Measurements from ENCODE around the gene ATXN2. TPM values are rescaled to one million over a fixed set of nuclear protein-coding genes. Genes with fewer than 3 reads are reported as not detected.
A peak's percentile ranks its signal among the peaks of the same experiment; 100 is the strongest.
"Not testable (repeated sequence)": the region's sequence is repeated elsewhere in the genome, so short reads cannot be mapped to it uniquely, and the experiment has no call there.

Gene ATXN2
- total RNA-seq, 1 donor from 2014 or later: 63.9 TPM

DNA sequence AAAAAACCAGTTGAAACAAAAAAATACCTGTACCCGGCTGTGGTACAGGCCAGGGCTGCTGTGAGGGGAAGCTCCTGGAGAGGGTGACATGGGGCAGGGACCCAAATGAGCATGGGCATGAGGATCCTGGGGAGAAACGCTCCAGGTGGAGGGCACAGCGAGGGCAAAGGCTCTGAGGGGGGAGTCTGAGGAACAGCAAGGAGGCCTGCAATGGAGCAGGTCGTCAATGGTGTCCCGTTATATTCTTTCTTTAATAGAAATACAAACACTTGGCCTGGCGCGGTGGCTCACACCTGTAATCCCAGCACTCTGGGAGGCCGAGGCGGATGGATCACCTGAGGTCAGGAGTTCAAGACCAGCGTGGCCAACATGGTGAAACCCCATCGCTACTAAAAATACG, 1.9 kb upstream of the ATXN2 start:
- DNase-seq (ENCODE audit: low spot score): not testable (repeated sequence)

GRCh38 chr12:111600205-111600642, 1.1 kb upstream of the ATXN2 start:
- DNase-seq (ENCODE audit: low spot score): no peak

DNA sequence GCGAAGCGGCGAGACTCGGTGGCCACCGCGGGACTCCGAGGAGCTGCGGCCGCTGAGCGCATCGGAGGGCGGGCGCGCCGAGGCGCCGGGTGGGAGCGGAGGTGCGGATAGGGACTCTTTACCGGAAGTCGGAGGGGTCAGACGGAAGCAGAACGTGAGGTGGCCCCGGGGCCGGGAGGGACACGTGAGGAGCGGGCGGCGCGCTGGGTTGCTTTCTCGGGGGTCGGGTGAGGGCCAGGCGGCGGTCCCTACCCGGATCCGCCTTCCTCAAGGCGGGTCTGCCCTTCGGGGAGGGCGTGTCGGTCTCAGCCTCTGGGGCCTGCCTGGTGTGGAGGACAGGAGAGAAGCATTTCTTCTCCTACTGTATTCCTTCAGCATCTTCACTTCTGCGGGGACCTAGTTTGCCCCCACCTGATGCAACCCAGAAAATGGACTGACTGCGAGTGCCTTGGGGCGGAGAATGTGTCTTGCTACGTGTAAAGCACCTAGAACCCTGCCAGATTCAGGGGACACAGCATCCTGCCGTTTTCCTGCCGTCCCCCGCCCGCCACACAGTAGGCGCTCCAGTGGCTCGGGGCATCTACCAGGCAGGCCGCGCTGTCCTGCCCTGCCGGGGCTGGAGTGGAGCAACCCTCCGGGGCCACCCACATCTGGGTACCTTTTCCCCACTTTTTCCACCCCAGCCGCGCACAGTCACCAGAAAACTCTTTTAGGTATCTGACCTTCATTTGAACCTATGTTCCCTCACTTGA, 514 bp upstream of the ATXN2 start:
- peak; percentile 89 for DNase-seq (ENCODE audit: low spot score)

DNA sequence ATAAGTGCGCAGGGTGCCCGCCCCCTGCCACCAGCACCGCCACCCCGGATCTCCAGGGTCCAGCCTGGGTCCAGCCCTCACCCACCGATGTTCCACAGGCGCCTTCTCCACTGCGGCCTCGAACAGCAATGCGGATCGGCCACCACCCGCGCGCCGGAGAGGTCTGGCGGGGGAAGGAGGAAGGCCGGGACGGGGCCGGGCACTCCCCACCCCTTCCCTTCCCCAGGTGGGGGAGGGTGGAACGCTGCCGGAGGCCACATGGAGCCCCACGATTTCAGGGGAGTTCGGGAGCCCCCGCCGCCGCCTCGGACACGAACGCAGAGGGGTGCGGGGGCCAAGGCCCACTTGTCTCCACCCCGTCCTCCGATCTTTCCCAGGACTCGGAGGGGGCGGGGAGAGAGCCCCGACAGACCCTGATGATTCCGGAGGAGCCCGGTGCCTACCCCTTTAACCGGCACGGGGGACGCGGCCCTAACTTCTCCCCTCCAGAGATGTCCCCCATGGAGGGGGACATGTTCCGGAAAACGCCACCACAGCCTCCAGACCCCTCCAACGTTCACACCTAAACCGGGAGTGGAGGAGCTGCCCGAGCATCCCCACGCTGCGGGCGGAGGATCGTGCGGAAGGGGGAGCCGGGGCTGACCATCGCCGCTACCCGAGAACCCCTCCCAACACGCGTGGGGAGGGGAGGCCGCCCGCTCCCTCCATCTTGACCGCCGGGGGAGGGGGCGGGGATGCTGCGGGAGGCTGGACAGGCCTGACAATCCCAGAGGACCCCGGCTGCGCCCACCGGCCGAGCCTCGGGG, 1.1 kb downstream of the ATXN2 start:
- peak; percentile 35 for DNase-seq (ENCODE audit: low spot score)

- peak; percentile 54 for DNase-seq (ENCODE audit: low spot score)
Observed at GRCh38 chr12:111596985-111597830, 1.9 kb downstream of the ATXN2 start.

- DNase-seq (ENCODE audit: low spot score): not testable (repeated sequence)
Observed at GRCh38 chr12:111595341-111595835, 3.7 kb downstream of the ATXN2 start.

- not testable (repeated sequence) for DNase-seq (ENCODE audit: low spot score)
Observed at GRCh38 chr12:111591399-111592010, 7.6 kb downstream of the ATXN2 start.

GRCh38 chr12:111590552-111590951, 8.6 kb downstream of the ATXN2 start:
- DNase-seq (ENCODE audit: low spot score): no peak

DNA sequence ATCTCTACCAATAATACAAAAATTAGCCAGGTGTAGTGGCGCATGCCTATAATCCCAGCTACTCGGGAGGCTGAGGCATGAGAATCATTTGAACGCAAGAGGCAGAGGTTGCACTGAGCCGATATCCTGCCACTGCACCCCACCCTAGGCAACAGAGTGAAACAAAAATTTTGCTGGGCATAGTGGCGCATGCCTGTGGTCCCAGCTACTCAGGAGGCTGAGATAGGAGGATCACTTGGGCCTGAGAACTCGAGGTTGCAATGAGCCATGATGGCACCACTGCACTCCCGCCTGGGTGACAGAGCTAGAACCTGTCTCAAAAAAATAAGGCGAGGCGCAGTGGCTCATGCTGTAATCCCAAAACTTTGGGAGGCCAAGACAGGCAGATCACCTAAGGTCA, 9.5 kb downstream of the ATXN2 start:
- no peak for DNase-seq (ENCODE audit: low spot score)

GRCh38 chr12:111588010-111588409, 11.1 kb downstream of the ATXN2 start:
- DNase-seq (ENCODE audit: low spot score): no peak

- DNase-seq (ENCODE audit: low spot score): no peak
Observed at GRCh38 chr12:111586986-111587385, 12.1 kb downstream of the ATXN2 start.

GRCh38 chr12:111585690-111586089, 13.4 kb downstream of the ATXN2 start:
- no peak for DNase-seq (ENCODE audit: low spot score)

DNA sequence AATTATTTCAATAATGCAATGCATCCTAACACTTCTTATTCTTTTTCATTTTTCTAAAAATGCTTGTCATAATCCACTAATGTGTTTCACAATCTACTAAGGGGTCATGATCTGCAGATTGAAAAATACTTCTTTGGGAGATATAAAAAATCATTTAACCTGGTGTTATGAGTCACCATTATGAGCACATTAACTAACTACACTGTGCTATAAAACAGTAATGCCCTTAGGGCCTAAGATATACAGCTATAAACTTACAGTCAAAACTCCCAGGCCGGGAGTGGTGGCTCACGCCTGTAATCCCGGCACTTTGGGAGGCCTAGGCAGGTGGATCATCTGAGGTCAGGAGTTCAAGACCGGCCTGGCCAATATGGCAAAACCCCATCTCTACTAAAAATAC, 14.2 kb downstream of the ATXN2 start:
- DNase-seq (ENCODE audit: low spot score): no peak

GRCh38 chr12:111583506-111583905, 15.6 kb downstream of the ATXN2 start:
- not testable (repeated sequence) for DNase-seq (ENCODE audit: low spot score)

GRCh38 chr12:111582133-111582747, 16.9 kb downstream of the ATXN2 start:
- no peak for DNase-seq (ENCODE audit: low spot score)

DNA sequence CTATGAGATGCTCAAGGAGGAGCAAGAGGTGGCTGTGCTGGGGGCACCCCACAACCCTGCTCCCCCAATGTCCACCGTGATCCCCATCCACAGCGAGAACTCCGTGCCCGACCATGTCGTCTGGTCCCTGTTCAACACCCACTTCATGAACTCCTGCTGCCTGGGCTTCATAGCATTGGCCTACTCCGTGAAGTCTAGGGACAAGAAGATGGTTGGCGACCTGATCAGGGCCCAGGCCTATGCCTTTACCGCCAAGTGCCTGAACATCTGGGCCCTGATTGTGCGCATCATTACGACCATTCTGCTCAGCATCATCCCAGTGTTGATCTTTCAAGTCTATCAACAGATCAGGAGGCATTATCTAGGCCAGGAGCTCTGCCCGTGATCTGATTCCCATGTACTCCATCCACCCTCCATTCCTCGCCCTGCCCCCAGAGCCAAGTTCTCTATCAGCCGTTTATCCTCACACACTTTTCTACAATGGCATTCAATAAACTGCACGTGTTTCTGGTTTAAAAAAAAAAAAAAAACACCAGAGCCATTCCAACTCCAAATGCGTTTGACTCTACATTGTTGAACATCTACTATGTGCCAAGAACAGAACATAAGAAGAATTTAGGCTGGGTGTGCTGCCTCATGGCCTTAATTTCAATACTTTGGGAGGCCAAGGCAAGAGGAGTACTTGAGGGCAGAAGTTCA, 17.5 kb downstream of the ATXN2 start:
- no peak for DNase-seq (ENCODE audit: low spot score)

DNA sequence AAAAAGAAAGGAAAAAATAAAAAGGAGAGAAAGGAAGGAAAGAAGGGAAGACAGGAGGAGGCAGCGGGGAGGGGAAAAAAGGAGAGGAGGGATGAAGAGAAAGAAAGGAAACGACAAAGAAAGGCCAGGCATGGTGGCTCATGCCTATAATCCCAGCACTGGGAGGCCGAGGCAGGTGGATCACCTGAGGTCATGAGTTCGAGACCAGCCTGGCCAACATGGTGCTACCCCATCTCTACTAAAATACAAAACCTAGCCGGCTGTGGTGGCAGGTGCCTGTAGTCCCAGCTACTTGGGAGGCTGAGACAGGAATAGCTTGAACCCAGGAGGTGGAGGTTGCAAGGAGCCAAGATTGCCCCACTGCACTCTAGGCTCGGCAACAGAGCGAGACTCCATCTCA, 18.4 kb downstream of the ATXN2 start:
- DNase-seq (ENCODE audit: low spot score): no peak

DNA sequence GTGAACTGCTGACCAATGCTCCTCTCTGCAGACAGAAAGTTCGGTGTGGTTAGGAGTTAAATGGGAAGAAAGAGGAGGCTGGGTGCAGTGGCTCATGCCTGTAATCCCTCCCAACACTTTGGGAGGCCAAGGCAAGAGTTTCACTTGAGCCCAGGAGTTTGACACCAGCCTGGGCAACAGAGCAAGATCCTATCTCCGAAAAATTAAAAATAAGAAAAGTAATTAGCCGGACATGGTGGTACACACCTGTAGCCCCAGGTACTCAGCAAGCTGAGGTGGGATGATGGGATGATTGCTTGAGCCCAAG, 19.0 kb downstream of the ATXN2 start:
- DNase-seq (ENCODE audit: low spot score): no peak

DNA sequence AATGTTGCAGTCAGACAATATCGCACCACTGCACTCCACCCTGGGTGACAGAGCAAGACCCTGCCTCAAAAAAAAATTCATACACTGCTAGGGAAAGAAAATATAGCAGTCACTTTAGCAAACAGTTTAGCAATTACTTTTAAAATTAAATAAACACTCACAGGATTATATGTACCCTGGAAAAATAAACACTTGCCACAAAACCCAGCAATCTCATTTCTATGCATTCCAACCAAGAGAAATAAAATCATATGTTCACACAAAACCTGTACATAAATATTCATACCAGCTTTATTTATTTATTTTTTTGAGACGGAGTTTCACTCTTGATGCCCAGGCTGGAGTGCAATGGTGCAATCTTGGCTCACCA, 20.2 kb downstream of the ATXN2 start:
- DNase-seq (ENCODE audit: low spot score): no peak

DNA sequence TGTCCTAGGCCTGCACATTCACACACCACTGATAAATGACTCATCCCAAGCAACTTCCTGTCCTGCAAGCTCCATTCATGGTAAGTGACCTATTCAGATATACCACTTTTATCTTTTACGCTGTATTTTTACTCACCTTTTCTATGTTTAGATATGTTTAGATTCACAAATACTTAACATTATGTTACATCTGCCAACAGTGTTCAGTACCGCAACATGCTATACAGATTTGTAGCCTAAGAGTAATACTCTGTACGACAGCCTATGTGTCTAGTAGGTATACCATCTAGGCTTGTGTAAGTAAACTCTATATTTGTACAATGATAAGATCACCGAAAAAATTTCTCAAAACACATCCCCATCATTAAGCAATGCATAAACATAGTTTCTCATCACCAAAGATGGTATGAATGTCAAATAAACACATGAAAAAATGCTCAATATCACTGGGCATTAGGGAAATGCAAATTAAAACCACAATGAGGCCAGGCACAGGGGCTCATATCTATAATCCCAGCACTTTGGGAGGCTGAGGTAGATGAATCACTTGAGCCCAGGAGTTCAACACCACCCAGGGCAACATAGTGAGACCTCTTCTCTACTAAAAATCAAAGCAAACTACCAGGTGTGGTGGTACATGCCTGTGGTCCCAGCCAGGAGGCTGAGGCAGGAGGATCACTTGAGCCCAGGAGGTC, 20.7 kb downstream of the ATXN2 start:
- no peak for DNase-seq (ENCODE audit: low spot score)

Measured in mucosa of gallbladder (tissue), 1 donor.